Lower lobe of right lung (tissue), 2 donors: Measurements from ENCODE around the gene CNGB1. TPM values are rescaled to one million over a fixed set of nuclear protein-coding genes. Genes with fewer than 3 reads are reported as not detected.
A peak's percentile ranks its signal among the peaks of the same experiment; 100 is the strongest.

ENCODE experiments used
- ATAC-seq, 2 donors: fragments of 200-7000 bp; cut with Tn5 transposase; one replicate each; pipeline ENCODE4 v1.9.1; 2020 to 2022; ENCODE audit warnings: mild to moderate bottlenecking in 2 of 2, moderate library complexity in 2 of 2
- DNase-seq: peaks from one replicate; pipeline ENCODE4 v3.0.0-alpha.2; 2020
- H3K27ac ChIP-seq: fragments of 200-600 bp; one replicate; pipeline ENCODE4 v1.8.0; 2022
- H3K27me3 ChIP-seq: fragments of 200-600 bp; one replicate; pipeline ENCODE4 v1.8.0; 2022; ENCODE audit warnings: low read depth
- H3K36me3 ChIP-seq: fragments of 200-600 bp; one replicate; pipeline ENCODE4 v1.8.0; 2022; ENCODE audit warnings: mild to moderate bottlenecking
- H3K4me1 ChIP-seq: fragments of 200-600 bp; one replicate; pipeline ENCODE4 v1.8.0; 2022
- H3K4me3 ChIP-seq: fragments of 200-600 bp; one replicate; pipeline ENCODE4 v1.8.0; 2022; ENCODE audit warnings: mild to moderate bottlenecking
- H3K9me3 ChIP-seq: fragments of 200-600 bp; one replicate; pipeline ENCODE4 v1.8.0; 2022
- intact Hi-C: fragments of 100-400 bp; cut with DNase I; formaldehyde crosslinking; loops from one replicate; pipeline ENCODE4 v1.11.0; 2022
- total RNA-seq: library from RNA; stranded (reverse); fragmentation: NEBNext Ultra II Directional; extraction: Animal tissue kit (Norgen Biotek cat#: 25700); gene quantifications from one replicate; pipeline ENCODE4 v1.2.1, GENCODE V29; 2021
- TF ChIP-seq, protein P1 (sequence below): fragments of 200-600 bp; IDR thresholded peaks from one replicate; pipeline ENCODE4 v1.8.0; 2022; ENCODE audit warnings: antibody characterized with exemption, mild to moderate bottlenecking
- donor health status: DM: no; HTN: yes; CAD: no; lungs with severe emphysema.

CNGB1 gene
- total RNA-seq, 1 donor from 2014 or later = 0.35 TPM

DNA sequence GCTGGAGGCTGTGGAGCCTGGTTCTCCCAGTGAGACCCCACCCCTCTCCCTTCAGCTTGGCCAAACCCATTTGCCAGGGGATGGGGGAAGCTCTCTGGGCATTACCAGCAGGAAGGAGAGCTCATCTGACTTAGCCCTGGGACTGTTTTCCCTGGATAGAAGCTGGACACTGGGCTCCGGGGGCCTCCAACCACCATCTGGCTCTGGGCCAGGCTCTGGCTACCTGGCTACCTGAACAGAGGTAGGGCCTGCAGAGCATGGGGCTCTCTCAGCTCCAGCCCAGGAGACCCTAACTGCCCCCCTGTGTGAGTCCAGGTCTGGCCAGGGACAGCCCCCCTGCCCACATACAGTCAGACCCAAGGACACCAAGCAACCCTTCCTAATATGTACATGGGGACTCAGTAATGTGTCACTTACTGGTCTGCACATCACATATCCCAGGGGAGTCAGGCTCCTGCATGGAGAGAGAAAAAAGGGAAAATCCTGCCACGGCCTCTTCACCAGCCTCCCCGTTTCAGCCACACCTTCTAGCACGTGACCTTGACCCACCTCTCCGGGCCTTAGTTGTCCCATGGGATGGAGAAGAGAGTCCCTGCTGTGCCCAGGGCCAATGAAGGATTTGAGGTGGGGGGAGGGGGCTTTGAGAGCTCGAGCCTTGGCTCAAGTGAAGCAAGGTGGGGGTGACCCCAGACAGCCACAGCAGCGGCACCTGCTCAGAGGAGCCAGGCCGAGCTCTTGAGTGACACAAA is 13.8 kb downstream of the CNGB1 start:
- Histone ChIP-seq H3K27ac (no peak overlapping the region), H3K36me3 (no peaks in the 10 kb centered on the region)

DNA sequence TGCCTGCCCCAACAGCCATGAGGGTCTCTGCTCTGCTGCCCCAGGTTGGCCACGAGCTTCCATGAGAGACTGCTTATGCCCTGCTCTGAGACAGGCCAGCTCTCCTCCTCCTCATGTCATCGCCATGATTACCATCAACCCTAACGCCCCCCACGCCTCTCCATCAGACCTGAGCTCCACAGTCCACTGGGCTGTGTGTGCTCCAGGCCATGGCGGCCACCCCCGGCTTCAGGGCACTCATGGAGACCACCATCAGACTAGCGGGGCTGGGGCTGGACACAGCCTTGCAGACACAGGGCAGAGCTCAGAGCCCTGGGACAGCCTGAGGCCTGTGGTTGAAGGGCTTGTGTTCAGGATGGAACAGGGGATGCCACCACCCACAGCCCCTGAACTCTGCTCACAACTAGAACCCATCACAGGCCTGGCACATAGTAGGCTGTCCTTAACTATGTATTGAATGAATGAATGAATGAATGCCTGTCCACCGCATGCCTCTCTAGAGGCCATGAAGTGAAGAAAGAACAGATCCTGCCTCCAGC is 14.6 kb downstream of the CNGB1 start:
- intact Hi-C loops = no loop called here
- no peak for DNase-seq
- H3K9me3 ChIP-seq = no peaks in the 10 kb centered on the region
- ATAC-seq = no peak
- no peaks in the 10 kb centered on the region for H3K36me3 ChIP-seq
- no peaks in the 10 kb centered on the region for H3K27me3 ChIP-seq
- no peak overlapping the region for H3K27ac ChIP-seq
- H3K4me1 ChIP-seq = peaks cover 3% of the 10 kb centered on the region
- no peak overlapping the region for H3K4me3 ChIP-seq
- TF ChIP-seq, protein P1, sequence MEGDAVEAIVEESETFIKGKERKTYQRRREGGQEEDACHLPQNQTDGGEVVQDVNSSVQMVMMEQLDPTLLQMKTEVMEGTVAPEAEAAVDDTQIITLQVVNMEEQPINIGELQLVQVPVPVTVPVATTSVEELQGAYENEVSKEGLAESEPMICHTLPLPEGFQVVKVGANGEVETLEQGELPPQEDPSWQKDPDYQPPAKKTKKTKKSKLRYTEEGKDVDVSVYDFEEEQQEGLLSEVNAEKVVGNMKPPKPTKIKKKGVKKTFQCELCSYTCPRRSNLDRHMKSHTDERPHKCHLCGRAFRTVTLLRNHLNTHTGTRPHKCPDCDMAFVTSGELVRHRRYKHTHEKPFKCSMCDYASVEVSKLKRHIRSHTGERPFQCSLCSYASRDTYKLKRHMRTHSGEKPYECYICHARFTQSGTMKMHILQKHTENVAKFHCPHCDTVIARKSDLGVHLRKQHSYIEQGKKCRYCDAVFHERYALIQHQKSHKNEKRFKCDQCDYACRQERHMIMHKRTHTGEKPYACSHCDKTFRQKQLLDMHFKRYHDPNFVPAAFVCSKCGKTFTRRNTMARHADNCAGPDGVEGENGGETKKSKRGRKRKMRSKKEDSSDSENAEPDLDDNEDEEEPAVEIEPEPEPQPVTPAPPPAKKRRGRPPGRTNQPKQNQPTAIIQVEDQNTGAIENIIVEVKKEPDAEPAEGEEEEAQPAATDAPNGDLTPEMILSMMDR = no peak

More for the DNA sequence above, 13.8 kb downstream of the CNGB1 start:
- intact Hi-C loops = no loop called here
- H3K4me3 ChIP-seq = no peak overlapping the region
- H3K4me1 ChIP-seq = peaks cover 3% of the 10 kb centered on the region
- H3K27me3 ChIP-seq = no peaks in the 10 kb centered on the region
- no peak for DNase-seq
- H3K9me3 ChIP-seq = no peaks in the 10 kb centered on the region
- TF ChIP-seq, protein P1 = no peak
- no peak for ATAC-seq

DNA sequence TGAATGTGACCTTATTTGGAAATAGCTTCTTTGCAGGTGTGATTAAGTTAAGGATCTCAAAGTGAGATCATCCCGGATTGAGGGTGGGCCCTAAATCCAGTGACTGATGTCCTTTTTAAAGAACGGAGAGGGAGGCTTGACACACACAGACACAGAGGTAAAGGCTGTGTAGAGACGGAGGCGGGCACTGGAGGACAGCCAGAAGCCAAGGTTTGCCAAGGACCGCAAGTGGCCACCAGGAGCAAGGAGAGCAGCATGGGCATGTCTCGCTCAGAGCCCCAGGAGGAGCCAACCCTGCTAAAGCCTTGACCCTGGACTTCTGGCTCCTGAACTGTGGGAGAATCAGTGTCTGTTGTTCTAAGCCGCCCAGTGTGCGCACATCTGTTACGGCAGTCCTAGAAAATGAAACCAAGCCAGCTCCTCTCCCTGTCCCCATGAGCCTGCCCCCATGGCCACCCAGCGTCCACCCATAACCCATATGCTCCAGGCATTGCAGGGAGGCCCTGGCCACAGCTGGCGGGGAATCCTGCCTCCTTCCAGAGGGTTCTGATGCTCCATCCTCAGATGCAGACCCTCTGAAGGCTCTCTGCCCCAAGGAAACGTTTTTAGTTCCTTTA is 15.2 kb downstream of the CNGB1 start:
- intact Hi-C loops = no loop called here
- H3K9me3 ChIP-seq = no peaks in the 10 kb centered on the region
- TF ChIP-seq, protein P1 = peak; percentile 16
- no peak overlapping the region for H3K27ac ChIP-seq
- ATAC-seq (peak; percentile 71 to 78), DNase-seq (peak; percentile 73)
- H3K36me3 ChIP-seq = no peaks in the 10 kb centered on the region
- no peak overlapping the region for H3K4me3 ChIP-seq
- H3K4me1 ChIP-seq = peaks cover 3% of the 10 kb centered on the region
- no peaks in the 10 kb centered on the region for H3K27me3 ChIP-seq

DNA sequence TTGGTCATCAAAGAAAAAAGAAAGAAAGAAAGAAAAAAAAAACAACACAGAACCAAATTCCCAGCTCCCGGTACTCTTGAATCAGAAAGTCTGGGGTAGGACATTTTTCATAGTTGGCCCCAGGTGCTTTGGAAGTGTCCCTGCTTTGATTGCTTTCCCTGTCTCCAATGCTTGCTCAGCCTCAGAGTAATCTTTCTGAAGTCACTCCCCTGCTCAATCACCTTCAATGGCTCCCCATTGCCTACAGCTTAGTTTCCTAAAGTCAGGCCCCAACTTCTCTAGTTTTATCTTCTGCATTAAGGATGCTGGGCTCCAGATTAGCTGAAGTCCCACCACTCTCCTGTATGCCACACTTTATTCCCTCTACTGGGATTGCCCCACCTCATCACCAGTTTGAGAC is 17.1 kb downstream of the CNGB1 start:
- H3K4me3 ChIP-seq = no peak overlapping the region
- no peak overlapping the region for H3K27ac ChIP-seq
- TF ChIP-seq, protein P1 = no peak
- DNase-seq (no peak), ATAC-seq (no peak)
- no peaks in the 10 kb centered on the region for H3K27me3 ChIP-seq
- no peaks in the 10 kb centered on the region for H3K36me3 ChIP-seq
- no peaks in the 10 kb centered on the region for H3K9me3 ChIP-seq
- H3K4me1 ChIP-seq = peaks cover 3% of the 10 kb centered on the region
- intact Hi-C loops = no loop called here

DNA sequence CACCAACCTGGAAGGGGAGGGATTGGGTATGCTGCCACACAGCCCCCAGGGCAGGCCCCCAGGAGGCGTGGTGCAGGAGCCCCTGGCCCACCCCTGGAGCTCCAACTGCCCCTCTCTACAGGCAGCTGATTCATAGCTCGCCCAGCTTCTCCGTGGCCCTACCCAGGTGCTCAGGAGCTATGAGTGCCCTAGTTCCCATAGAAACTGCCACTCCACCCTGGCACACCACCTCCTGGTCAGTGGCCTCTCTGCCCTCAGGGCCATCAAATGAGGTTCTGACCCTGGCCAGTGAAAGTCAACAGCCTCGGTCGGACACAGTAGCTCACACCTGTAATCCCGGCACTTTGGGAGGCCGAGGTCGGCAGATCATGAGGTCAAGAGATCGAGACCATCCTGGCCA is 18.0 kb downstream of the CNGB1 start:
- Histone ChIP-seq H3K27ac (no peak overlapping the region), H3K4me3 (no peak overlapping the region), H3K36me3 (no peaks in the 10 kb centered on the region), H3K27me3 (no peaks in the 10 kb centered on the region), H3K4me1 (peaks cover 3% of the 10 kb centered on the region), H3K9me3 (no peaks in the 10 kb centered on the region)
- intact Hi-C loops = no loop called here
- ATAC-seq = peak; percentile 83 to 86
- peak; percentile 66 for DNase-seq
- TF ChIP-seq, protein P1 = no peak
